Subcutaneous adipose tissue (tissue), 4 donors: Measurements from ENCODE around the gene COA8. TPM values are rescaled to one million over a fixed set of nuclear protein-coding genes. Genes with fewer than 3 reads are reported as not detected.

Experiments
- total RNA-seq, 4 donors: library from RNA; depleted of rRNA; stranded (reverse); fragments of >200 nt; gene quantifications; one replicate each; pipeline ENCODE4 v1.1.0, GENCODE V29; 2016
- TF ChIP-seq, protein P1 (sequence below): fragments of 450-650 bp; IDR thresholded peaks from one replicate; pipeline ENCODE4 v1.5.1; 2016; ENCODE audit warnings: low read depth, mild to moderate bottlenecking, control low read depth, antibody characterized with exemption, moderate library complexity

COA8 gene
- total RNA-seq, 4 donors from 2014 or later = 35.1 to 59.9 (median 49.2) TPM

- TF ChIP-seq, protein P1, sequence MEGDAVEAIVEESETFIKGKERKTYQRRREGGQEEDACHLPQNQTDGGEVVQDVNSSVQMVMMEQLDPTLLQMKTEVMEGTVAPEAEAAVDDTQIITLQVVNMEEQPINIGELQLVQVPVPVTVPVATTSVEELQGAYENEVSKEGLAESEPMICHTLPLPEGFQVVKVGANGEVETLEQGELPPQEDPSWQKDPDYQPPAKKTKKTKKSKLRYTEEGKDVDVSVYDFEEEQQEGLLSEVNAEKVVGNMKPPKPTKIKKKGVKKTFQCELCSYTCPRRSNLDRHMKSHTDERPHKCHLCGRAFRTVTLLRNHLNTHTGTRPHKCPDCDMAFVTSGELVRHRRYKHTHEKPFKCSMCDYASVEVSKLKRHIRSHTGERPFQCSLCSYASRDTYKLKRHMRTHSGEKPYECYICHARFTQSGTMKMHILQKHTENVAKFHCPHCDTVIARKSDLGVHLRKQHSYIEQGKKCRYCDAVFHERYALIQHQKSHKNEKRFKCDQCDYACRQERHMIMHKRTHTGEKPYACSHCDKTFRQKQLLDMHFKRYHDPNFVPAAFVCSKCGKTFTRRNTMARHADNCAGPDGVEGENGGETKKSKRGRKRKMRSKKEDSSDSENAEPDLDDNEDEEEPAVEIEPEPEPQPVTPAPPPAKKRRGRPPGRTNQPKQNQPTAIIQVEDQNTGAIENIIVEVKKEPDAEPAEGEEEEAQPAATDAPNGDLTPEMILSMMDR = no peak
These were observed 61.2 kb downstream of the COA8 start for GRCh38 chr14:103623883-103624482.

GRCh38 chr14:103624860-103625259 lies 62.1 kb downstream of the COA8 start:
- TF ChIP-seq, protein P1 = no peak

GRCh38 chr14:103625356-103626095 lies 62.8 kb downstream of the COA8 start:
- TF ChIP-seq, protein P1 = no peak

- TF ChIP-seq, protein P1 = no peak
These were observed 63.5 kb downstream of the COA8 start for GRCh38 chr14:103626146-103626850.

DNA sequence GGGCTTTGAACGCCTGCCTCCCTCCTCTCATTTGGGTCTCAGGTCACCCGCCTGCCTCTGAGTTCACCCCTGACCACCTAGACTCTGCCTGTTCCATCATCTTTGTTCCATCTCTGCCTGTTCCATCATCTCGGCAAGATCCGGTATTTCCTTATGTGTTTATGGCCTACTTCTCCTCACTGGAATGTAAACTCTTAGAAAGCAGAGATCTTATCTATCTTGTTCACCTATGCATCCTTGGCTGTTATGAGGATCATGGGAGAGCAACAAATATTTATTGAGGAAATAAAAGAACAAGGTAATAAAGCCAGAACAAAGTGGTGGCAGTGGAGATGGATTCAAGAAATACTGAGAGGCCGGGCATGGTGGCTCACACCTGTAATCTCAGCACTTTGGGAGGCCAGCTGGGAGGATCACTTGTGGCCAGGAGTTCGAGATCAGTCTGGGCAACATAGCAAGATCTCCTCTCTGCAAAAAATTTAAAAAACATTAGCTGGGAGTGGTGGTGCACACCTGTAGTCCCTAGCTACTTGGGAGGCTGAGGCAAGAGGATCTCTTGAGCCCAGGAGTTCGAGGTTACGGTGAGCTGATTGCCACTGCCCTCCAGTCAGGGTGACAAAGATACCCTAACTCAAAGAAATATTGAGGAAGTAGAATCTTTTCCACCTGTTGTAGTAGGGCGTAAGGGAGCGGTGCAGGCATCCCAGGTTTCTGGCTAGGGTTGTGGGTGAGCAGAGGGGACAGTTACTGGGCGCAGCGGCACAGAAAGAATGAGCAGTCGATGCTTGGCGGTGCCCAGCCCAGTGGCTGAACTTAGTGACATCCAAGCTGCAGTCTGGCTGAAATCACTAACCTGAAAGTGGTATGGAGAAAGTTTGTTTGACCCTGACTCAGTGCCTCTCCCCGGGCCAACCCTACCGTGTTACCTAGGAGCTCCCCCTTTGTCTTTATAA lies 64.6 kb downstream of the COA8 start:
- TF ChIP-seq, protein P1 = no peak

- TF ChIP-seq, protein P1 = no peak
These were observed 65.5 kb downstream of the COA8 start for GRCh38 chr14:103628221-103628683.
